HG03521 (cell line): Measurements from ENCODE around the gene TMEM185A.
"Not testable (repeated sequence)": the region's sequence is repeated elsewhere in the genome, so short reads cannot be mapped to it uniquely, and the experiment has no call there.

Experiments
- ATAC-seq: cut with Tn5 transposase; IDR thresholded peaks from one replicate; pipeline ENCODE4 v1.9.1; 2021; ENCODE audit warnings: mild to moderate bottlenecking, moderate library complexity; ENCODE audit not compliant: unreplicated experiment

Gene TMEM185A

GRCh38 chrX:149563359-149563758 lies 68.2 kb downstream of the TMEM185A start:
- ATAC-seq, result no peak

GRCh38 chrX:149555251-149555650 lies 76.3 kb downstream of the TMEM185A start:
- ATAC-seq, result not testable (repeated sequence)

DNA sequence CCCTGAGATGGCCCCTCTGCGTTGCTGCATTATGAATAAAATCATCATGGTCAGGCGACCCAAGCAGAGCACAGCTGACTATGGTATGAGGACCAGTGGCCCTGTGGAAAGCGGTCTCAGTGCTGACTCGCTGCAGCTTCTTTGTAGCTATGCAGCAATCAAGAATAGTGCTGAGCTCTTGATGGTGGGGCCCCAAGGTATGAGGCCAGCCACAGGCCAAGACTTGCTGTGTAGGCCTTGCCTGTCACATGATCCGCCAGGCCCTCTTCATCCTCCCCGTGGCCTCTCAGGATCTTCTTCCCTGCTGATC lies 79.7 kb downstream of the TMEM185A start:
- not testable (repeated sequence) for ATAC-seq

- ATAC-seq, result not testable (repeated sequence)
Observed at GRCh38 chrX:149551245-149551938, 80.2 kb downstream of the TMEM185A start.

DNA sequence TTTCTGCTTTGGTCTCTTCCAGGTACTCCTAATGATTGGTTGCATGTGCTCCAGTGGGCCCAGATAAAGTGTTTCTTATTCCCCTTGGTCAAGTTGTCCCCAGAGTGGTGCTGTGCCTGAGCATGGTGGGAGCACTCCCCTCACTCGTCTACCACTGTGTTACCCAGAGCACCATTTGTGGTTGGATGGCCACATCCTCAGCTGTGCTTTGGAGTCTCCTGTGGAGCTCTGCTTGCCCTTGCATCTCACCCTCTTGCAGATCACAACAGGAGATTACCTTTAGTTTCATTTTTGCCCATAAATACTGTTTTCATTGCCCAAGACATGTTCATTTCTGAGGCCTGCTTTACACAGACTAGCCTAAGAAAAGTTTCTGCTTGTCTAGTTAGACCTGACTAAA lies 81.1 kb downstream of the TMEM185A start:
- ATAC-seq, result not testable (repeated sequence)

DNA sequence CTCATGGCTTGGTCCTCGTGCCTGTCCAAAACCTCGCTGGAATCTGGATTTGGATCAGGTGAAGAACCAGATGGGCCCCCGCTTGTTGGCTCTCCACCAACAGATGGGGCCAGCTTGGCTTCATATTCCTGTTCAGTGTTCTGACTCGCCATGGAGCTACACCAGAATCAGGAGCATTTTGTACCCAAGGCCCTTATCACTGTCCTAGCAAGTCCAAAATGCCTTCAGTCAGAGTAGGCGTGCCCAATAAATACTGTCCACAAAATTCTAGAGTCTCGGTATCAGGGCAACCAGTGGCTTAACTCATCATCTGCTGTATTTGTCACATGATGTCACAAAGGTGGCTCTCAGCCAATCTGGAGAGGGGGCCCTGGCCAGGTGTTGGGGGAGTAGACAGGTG lies 81.9 kb downstream of the TMEM185A start, which contains the start of gene HSFX3:
Gene HSFX3, minus strand, starts transcription at position 224 of the 400 bp plus-strand sequence. Its CDS starts 72 bp downstream, at position 152.
- not testable (repeated sequence) for ATAC-seq

DNA sequence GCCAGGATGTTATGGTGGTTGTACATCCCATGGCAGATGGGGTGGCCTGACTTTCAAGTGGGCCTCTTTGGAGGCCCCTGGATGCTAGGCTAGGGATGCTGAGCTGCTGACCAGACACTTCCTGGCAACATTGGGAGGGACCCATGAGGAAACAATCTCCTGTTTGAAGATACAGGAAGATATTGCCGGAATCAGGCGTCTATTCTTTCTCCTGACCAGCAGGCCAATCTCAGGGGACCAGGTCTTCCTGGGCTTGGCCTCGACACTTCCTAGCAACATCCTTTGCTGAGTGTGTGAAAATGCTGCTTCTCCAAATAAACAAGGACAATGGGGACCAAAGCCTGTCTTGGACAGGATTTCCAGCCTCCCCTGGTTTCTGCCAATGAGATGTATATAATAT lies 83.8 kb downstream of the TMEM185A start:
- ATAC-seq, result not testable (repeated sequence)

GRCh38 chrX:149546962-149547361 lies 84.6 kb downstream of the TMEM185A start:
- not testable (repeated sequence) for ATAC-seq
